Skeletal muscle satellite cell (primary cell): ENCODE measurements around the gene CWC25.
"Not testable (repeated sequence)": the region's sequence is repeated elsewhere in the genome, so short reads cannot be mapped to it uniquely, and the experiment has no call there.

Source experiments
- H3K27me3 ChIP-seq: 2 replicates; pipeline ENCODE4 v1.7.0; 2013; ENCODE audit warnings: low read length; ENCODE audit not compliant: control insufficient read depth, insufficient read depth
- H3K36me3 ChIP-seq: 2 replicates; pipeline ENCODE4 v1.7.0; 2013; ENCODE audit warnings: mild to moderate bottlenecking, control low read depth, low read length; ENCODE audit not compliant: insufficient read depth
- H3K4me1 ChIP-seq: 2 replicates; pipeline ENCODE4 v1.7.0; 2013; ENCODE audit warnings: low read length; ENCODE audit not compliant: control insufficient read depth, insufficient read depth
- H3K4me2 ChIP-seq: 2 replicates; pipeline ENCODE4 v1.7.0; 2013; ENCODE audit warnings: mild to moderate bottlenecking, low read length
- H3K4me3 ChIP-seq: 2 replicates; pipeline ENCODE4 v1.7.0; 2013; ENCODE audit warnings: low read length
- H3K9ac ChIP-seq: 2 replicates; pipeline ENCODE4 v1.7.0; 2013; ENCODE audit warnings: mild to moderate bottlenecking, low read depth, low read length, moderate library complexity
- H3K9me3 ChIP-seq: replicated peaks from 2 replicates; pipeline ENCODE4 v1.7.0; 2013; ENCODE audit warnings: mild to moderate bottlenecking, control low read depth, low read length

The CWC25 gene

GRCh38 chr17:38867968-38868816, 43.1 kb upstream of the CWC25 start:
- Histone ChIP-seq H3K9me3 (no peaks in the 10 kb centered on the region), H3K4me2 (peak overlapping the region; percentile 99), H3K27me3 (no peaks in the 10 kb centered on the region), H3K36me3 (peaks cover 19% of the 10 kb centered on the region), H3K4me1 (peaks cover 38% of the 10 kb centered on the region), H3K9ac (peak overlapping the region; percentile 86), H3K4me3 (peak overlapping the region; percentile 100)

- H3K36me3 ChIP-seq, result peaks cover 11% of the 10 kb centered on the region
- no peak overlapping the region for H3K9ac ChIP-seq
- no peaks in the 10 kb centered on the region for H3K9me3 ChIP-seq
- peak overlapping the region; percentile 100 for H3K4me3 ChIP-seq
- peaks cover 35% of the 10 kb centered on the region for H3K4me1 ChIP-seq
- peak overlapping the region; percentile 99 for H3K4me2 ChIP-seq
- H3K27me3 ChIP-seq, result no peaks in the 10 kb centered on the region
These were observed 42.3 kb upstream of the CWC25 start for GRCh38 chr17:38867179-38867967.

- no peak overlapping the region for H3K4me3 ChIP-seq
- H3K27me3 ChIP-seq, result no peaks in the 10 kb centered on the region
- H3K36me3 ChIP-seq, result no peaks in the 10 kb centered on the region
- no peaks in the 10 kb centered on the region for H3K9me3 ChIP-seq
- peaks cover 28% of the 10 kb centered on the region for H3K4me1 ChIP-seq
- H3K4me2 ChIP-seq, result no peak overlapping the region
- no peak overlapping the region for H3K9ac ChIP-seq
These were observed 39.7 kb upstream of the CWC25 start for GRCh38 chr17:38864636-38865398.

GRCh38 chr17:38861399-38861843, 36.3 kb upstream of the CWC25 start:
- no peak overlapping the region for H3K9ac ChIP-seq
- H3K36me3 ChIP-seq, result no peaks in the 10 kb centered on the region
- no peak overlapping the region for H3K4me3 ChIP-seq
- H3K4me2 ChIP-seq, result no peak overlapping the region
- peaks cover 15% of the 10 kb centered on the region for H3K4me1 ChIP-seq
- H3K9me3 ChIP-seq, result no peaks in the 10 kb centered on the region
- H3K27me3 ChIP-seq, result no peaks in the 10 kb centered on the region

GRCh38 chr17:38857271-38857670, 32.1 kb upstream of the CWC25 start:
- peaks cover 6% of the 10 kb centered on the region for H3K4me1 ChIP-seq
- no peak overlapping the region for H3K4me3 ChIP-seq
- no peaks in the 10 kb centered on the region for H3K9me3 ChIP-seq
- no peak overlapping the region for H3K4me2 ChIP-seq
- H3K36me3 ChIP-seq, result peaks cover 10% of the 10 kb centered on the region
- no peak overlapping the region for H3K9ac ChIP-seq
- H3K27me3 ChIP-seq, result no peaks in the 10 kb centered on the region

GRCh38 chr17:38855101-38855714, 30.1 kb upstream of the CWC25 start:
- H3K4me3 ChIP-seq, H3K9ac ChIP-seq, H3K9me3 ChIP-seq, H3K27me3 ChIP-seq: not testable (repeated sequence)
- Histone ChIP-seq H3K4me1 (peaks cover 23% of the 10 kb centered on the region), H3K36me3 (peaks cover 31% of the 10 kb centered on the region), H3K4me2 (peak overlapping the region; percentile 27)

- Histone ChIP-seq H3K4me1 (peaks cover 24% of the 10 kb centered on the region), H3K9me3 (no peaks in the 10 kb centered on the region), H3K27me3 (no peaks in the 10 kb centered on the region), H3K4me2 (peak within 1 kb of the TSS; percentile 95), H3K36me3 (peaks cover 47% of the 10 kb centered on the region), H3K9ac (peak within 1 kb of the TSS; percentile 97), H3K4me3 (peak within 1 kb of the TSS; percentile 78)
These were observed 28.4 kb upstream of the CWC25 start, which contains the start of gene RPL23 for GRCh38 chr17:38853292-38854219. Gene RPL23 (minus strand): TSS chr17:38853721. CDS start chr17:38853710, 11 bp downstream.

- peak overlapping the region; percentile 95 for H3K4me2 ChIP-seq
- peaks cover 24% of the 10 kb centered on the region for H3K4me1 ChIP-seq
- no peaks in the 10 kb centered on the region for H3K9me3 ChIP-seq
- peak overlapping the region; percentile 78 for H3K4me3 ChIP-seq
- peaks cover 54% of the 10 kb centered on the region for H3K36me3 ChIP-seq
- peak overlapping the region; percentile 97 for H3K9ac ChIP-seq
- H3K27me3 ChIP-seq, result no peaks in the 10 kb centered on the region
These were observed 27.7 kb upstream of the CWC25 start for GRCh38 chr17:38852771-38853291.

GRCh38 chr17:38851434-38851833, 26.3 kb upstream of the CWC25 start:
- H3K4me1 ChIP-seq, result peaks cover 24% of the 10 kb centered on the region
- H3K4me3 ChIP-seq, result peak overlapping the region; percentile 78
- H3K9ac ChIP-seq, result peak overlapping the region; percentile 97
- no peaks in the 10 kb centered on the region for H3K27me3 ChIP-seq
- no peaks in the 10 kb centered on the region for H3K9me3 ChIP-seq
- H3K4me2 ChIP-seq, result peak overlapping the region; percentile 95
- H3K36me3 ChIP-seq, result peaks cover 62% of the 10 kb centered on the region

- Histone ChIP-seq H3K4me1 (peaks cover 24% of the 10 kb centered on the region), H3K27me3 (no peaks in the 10 kb centered on the region), H3K9ac (peak overlapping the region; percentile 97), H3K9me3 (no peaks in the 10 kb centered on the region), H3K4me3 (peak overlapping the region; percentile 78), H3K4me2 (peak overlapping the region; percentile 95), H3K36me3 (peaks cover 63% of the 10 kb centered on the region)
These were observed 25.3 kb upstream of the CWC25 start for GRCh38 chr17:38850374-38850773.
